Measurements from ENCODE around the gene EFHD2.
A peak's percentile ranks its signal among the peaks of the same experiment; 100 is the strongest.

The EFHD2 gene

DNA sequence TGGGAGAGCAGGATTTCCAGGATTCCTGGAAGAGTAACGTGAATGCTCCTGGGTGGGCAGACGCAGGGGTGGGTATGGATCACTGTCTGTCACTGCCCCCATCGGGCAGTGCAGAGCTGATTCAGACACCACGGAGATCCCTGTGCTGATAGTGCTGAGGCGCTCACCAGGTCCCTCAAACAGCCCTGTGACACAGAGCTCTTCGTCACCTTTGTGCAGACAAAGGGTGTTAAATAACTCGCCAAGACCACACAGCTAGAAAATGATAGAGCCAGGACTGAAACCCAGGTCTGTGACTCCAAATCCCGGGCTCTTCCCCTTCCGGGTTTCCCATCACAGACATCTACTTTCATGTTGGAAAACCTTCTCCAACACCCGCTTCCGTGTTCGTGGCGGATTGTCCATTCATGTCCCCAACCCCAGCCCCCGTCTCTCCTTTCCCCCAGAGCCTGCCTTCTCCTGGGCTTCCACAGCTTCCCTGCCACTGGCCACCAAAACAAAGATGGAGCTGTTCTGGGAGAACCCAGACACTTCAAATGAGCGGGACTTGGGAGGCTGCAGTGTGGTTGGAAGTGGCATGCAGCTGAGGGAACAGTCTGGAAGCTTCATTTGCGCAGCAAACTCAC is 2.6 kb downstream of the EFHD2 start:
- TF ChIP-seq, protein P1, sequence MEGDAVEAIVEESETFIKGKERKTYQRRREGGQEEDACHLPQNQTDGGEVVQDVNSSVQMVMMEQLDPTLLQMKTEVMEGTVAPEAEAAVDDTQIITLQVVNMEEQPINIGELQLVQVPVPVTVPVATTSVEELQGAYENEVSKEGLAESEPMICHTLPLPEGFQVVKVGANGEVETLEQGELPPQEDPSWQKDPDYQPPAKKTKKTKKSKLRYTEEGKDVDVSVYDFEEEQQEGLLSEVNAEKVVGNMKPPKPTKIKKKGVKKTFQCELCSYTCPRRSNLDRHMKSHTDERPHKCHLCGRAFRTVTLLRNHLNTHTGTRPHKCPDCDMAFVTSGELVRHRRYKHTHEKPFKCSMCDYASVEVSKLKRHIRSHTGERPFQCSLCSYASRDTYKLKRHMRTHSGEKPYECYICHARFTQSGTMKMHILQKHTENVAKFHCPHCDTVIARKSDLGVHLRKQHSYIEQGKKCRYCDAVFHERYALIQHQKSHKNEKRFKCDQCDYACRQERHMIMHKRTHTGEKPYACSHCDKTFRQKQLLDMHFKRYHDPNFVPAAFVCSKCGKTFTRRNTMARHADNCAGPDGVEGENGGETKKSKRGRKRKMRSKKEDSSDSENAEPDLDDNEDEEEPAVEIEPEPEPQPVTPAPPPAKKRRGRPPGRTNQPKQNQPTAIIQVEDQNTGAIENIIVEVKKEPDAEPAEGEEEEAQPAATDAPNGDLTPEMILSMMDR (IDR thresholded peaks at IDR 0.05; ENCODE audit: unreplicated experiment in 3 of 3): no peak
- no peaks in the 10 kb centered on the region for H3K36me3 Mint-ChIP-seq (ENCODE audit: low read depth)
- no peaks in the 10 kb centered on the region for H3K9me3 Mint-ChIP-seq
- H3K4me1 Mint-ChIP-seq: peaks cover 35% of the 10 kb centered on the region
- peak overlapping the region in 2 of 3 experiments; percentile 6 to 17 for H3K27ac Mint-ChIP-seq
- H3K27me3 Mint-ChIP-seq (ENCODE audit: low read depth): peaks cover 27% of the 10 kb centered on the region
- H3K4me3 Mint-ChIP-seq: peak overlapping the region; percentile 92 to 94 (median 92)

DNA sequence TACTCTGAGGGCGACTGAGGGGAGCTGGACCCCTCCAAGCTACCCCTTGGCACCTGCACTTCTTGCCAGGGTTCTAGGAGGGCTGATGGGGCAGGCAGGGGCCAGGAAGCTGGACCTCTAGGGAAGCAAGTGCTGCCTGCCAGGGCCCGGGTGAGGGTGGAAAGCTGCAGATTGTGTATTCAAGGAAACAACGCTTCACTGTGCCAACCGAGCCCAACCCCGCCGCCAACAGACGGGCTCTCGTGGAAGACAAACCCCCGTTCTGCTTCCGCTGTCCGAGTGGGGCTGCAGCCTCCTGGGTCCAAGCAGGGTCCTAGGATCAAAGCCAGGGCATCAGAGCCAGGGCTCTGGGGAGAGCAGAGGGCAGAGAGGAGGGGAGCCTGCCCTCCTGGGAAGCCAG is 3.2 kb downstream of the EFHD2 start:
- Mint-ChIP-seq H3K36me3 (ENCODE audit: low read depth) (no peaks in the 10 kb centered on the region), H3K27me3 (ENCODE audit: low read depth) (peaks cover 23% of the 10 kb centered on the region), H3K4me1 (peaks cover 35% of the 10 kb centered on the region), H3K9me3 (no peaks in the 10 kb centered on the region), H3K27ac (no peak overlapping the region), H3K4me3 (peak overlapping the region in 1 of 3 experiments; percentile 94)
- TF ChIP-seq, protein P1 (IDR thresholded peaks at IDR 0.05; ENCODE audit: unreplicated experiment in 3 of 3): no peak

DNA sequence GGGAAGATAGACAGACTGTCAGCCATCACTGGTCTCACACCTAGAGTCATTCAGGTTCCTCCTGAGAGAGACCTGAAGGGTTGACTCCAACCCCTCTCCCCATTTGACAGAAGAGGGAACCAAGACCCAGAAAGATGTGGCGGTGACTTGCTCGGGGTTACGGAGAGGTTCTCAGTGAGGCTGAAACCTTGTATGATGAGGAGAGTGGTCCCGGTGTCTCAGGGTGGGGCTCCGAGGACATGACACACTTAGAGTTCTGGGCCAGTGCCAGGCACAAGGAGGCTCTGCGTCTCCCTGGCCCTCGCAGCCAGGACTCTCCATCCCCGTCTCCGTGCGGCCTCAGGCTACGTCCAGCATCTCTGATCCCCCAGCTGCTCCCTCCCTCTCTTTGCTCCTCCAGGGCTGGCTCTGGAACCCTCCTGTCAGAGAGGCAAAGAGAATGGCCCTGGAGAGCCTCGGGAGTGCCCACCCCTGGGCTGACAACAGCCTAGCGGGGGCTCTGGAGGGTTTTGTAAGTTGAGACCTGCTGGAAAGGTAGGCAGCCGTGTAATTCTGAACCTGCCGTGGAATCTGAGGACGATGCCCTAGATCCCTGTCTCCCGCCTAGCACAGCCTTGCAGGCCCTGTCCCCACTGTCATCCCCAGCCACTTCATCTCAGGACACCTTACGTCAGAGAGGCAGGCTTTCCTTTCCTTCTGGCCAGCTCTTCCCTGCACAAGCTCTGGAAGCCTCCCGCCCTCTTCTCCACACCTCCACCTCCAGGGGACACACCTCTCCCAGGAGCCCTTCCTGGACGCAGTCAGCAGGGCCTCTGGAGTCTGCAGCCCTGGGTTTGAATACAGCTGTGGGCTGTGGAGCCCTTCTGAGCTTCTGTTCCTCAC is 4.1 kb downstream of the EFHD2 start:
- TF ChIP-seq, protein P1 (IDR thresholded peaks at IDR 0.05; ENCODE audit: unreplicated experiment in 3 of 3): no peak
- no peaks in the 10 kb centered on the region for H3K36me3 Mint-ChIP-seq (ENCODE audit: low read depth)
- no peak overlapping the region for H3K27ac Mint-ChIP-seq
- peak overlapping the region in 2 of 3 experiments; percentile 9 to 14 for H3K4me3 Mint-ChIP-seq
- peaks cover 23% of the 10 kb centered on the region for H3K27me3 Mint-ChIP-seq (ENCODE audit: low read depth)
- H3K4me1 Mint-ChIP-seq: peaks cover 35% of the 10 kb centered on the region
- H3K9me3 Mint-ChIP-seq: no peaks in the 10 kb centered on the region

DNA sequence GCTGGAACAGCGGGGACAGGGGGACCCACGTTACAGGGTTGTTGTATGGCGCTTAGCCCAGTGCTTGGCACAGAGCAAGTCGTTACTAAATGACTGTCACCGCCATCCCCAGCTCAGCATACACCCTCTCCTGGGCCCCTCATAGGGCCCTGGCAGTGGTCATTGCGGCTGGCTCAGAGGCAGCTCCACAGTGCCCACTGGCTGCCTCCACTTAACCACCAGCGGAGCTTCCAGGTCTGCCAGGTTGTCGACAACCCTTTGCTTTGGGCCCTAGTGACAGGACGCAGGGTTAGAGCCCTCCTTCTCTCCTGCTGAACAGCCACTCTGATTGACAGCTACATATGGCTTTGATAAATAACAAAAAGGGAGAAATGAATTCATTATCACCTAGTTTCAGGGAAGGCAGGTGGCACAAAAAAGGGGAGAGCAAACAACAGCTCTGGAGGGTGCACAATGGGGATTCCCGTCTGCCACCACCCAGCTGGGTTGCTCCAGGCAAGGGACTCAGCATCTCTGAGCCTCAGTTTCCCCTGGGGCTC is 4.8 kb downstream of the EFHD2 start:
- Mint-ChIP-seq H3K36me3 (ENCODE audit: low read depth) (no peaks in the 10 kb centered on the region), H3K4me1 (peaks cover 32% of the 10 kb centered on the region), H3K4me3 (no peak overlapping the region), H3K27me3 (ENCODE audit: low read depth) (peaks cover 23% of the 10 kb centered on the region), H3K27ac (no peak overlapping the region), H3K9me3 (no peaks in the 10 kb centered on the region)
- TF ChIP-seq, protein P1 (IDR thresholded peaks at IDR 0.05; ENCODE audit: unreplicated experiment in 3 of 3): no peak

DNA sequence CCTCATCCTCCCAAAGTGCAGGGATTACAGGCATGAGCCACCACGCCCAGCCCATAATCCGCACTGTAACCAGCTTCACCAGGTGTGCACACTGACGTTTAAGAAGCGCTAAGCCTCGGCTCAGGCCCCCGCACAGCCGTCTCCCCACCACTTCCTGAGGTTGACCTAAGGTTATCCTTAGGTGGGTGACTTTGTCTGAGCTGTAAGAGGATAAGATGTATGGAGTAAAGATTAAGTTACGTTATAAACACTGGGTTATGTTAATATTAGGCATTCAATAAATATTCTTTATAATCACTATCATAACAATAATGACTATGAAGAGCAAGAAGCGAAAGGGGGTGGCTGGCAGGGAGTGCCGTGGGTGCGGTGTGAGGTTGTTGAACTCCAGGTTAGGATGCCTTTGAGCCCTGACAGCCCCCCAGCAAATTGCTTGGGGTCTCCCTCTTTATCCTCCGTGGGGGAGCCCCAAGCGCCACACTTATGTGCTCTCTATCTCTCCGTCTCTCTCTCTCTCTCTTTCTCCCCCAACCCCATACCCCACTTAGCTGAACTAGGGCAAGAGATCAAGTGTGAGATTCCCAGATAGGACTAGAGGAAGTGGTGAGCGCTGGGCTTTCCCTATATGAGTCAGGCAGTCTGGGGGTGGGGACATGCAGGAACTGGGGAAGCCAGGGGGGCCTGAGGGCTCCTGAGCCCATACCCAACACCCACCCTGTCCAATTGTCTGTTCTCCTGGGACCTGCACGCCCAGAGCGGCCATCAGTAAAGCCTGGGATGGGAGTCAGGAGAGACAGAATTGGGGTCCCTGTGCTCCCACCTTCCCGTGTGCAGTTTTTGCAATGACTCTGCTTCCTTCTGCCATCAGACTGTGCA is 7.6 kb downstream of the EFHD2 start:
- Mint-ChIP-seq H3K27ac (peak overlapping the region in 1 of 3 experiments; percentile 47), H3K36me3 (ENCODE audit: low read depth) (peaks cover 3% of the 10 kb centered on the region), H3K4me1 (peaks cover 41% of the 10 kb centered on the region), H3K4me3 (no peak overlapping the region), H3K27me3 (ENCODE audit: low read depth) (peaks cover 10% of the 10 kb centered on the region), H3K9me3 (no peaks in the 10 kb centered on the region)
- TF ChIP-seq, protein P1 (IDR thresholded peaks at IDR 0.05; ENCODE audit: unreplicated experiment in 3 of 3): no peak

All from nephron (organoid).